H9 (cell line): Measurements from ENCODE around the gene PRKAR2A. TPM values are rescaled to one million over a fixed set of nuclear protein-coding genes. Genes with fewer than 3 reads are reported as not detected.

Experiments used
- DNase-seq: peaks from one replicate; pipeline ENCODE4 v3.0.0-alpha.2; 2017
- H2AFZ ChIP-seq: one replicate; pipeline ENCODE4 v1.6.1; 2013; ENCODE audit warnings: mild to moderate bottlenecking, low read length, control low read depth, moderate library complexity
- H2AK5ac ChIP-seq: 2 replicates; pipeline ENCODE4 v1.6.1; 2013; ENCODE audit warnings: low read length, control low read depth, mixed read lengths; ENCODE audit not compliant: insufficient read length
- H2BK120ac ChIP-seq: one replicate; pipeline ENCODE4 v1.6.1; 2013; ENCODE audit warnings: low read depth, mild to moderate bottlenecking, low read length, control low read depth, inconsistent platforms; ENCODE audit not compliant: poor library complexity, severe bottlenecking
- H2BK12ac ChIP-seq: 2 replicates; pipeline ENCODE4 v1.6.1; 2013; ENCODE audit warnings: low read length, control low read depth, mixed read lengths, low read depth; ENCODE audit not compliant: insufficient read length
- H2BK15ac ChIP-seq: 2 replicates; pipeline ENCODE4 v1.6.1; 2013; ENCODE audit warnings: low read depth, low read length, control low read depth
- H2BK20ac ChIP-seq: one replicate; pipeline ENCODE4 v1.6.1; 2013; ENCODE audit warnings: low read depth, mild to moderate bottlenecking, low read length, control low read depth, inconsistent platforms; ENCODE audit not compliant: poor library complexity, severe bottlenecking
- H2BK5ac ChIP-seq: 2 replicates; pipeline ENCODE4 v1.6.1; 2013; ENCODE audit warnings: low read length, control low read depth, mixed read lengths; ENCODE audit not compliant: insufficient read length
- H3K14ac ChIP-seq: 2 replicates; pipeline ENCODE4 v1.6.1; 2013; ENCODE audit warnings: low read length, control low read depth; ENCODE audit not compliant: insufficient read depth
- H3K18ac ChIP-seq: 2 replicates; pipeline ENCODE4 v1.6.1; 2013; ENCODE audit warnings: low read depth, mild to moderate bottlenecking, mixed read lengths, low read length, control low read depth; ENCODE audit not compliant: insufficient read length
- H3K23ac ChIP-seq: 2 replicates; pipeline ENCODE4 v1.6.1; 2013; ENCODE audit warnings: low read length, control low read depth, mixed read lengths, low read depth; ENCODE audit not compliant: insufficient read length
- H3K23me2 ChIP-seq: 2 replicates; pipeline ENCODE4 v1.6.1; 2013; ENCODE audit warnings: low read depth, mild to moderate bottlenecking, mixed read lengths, low read length, control low read depth; ENCODE audit not compliant: insufficient read length, poor library complexity, severe bottlenecking
- H3K27ac ChIP-seq: 2 replicates; pipeline ENCODE4 v1.5.1; 2013; ENCODE audit warnings: low read length, control low read depth, mixed read lengths, low read depth; ENCODE audit not compliant: insufficient read length
- H3K27me3 ChIP-seq: 2 replicates; pipeline ENCODE4 v1.6.1; 2013; ENCODE audit warnings: low read length, control low read depth, inconsistent platforms; ENCODE audit not compliant: insufficient read depth
- H3K4ac ChIP-seq: 2 replicates; pipeline ENCODE4 v1.6.1; 2013; ENCODE audit warnings: low read depth, mild to moderate bottlenecking, control low read depth, inconsistent platforms, low read length, moderate library complexity
- H3K4me1 ChIP-seq: 2 replicates; pipeline ENCODE4 v1.6.1; 2013; ENCODE audit warnings: low read length, control low read depth, inconsistent platforms; ENCODE audit not compliant: insufficient read depth
- H3K4me2 ChIP-seq: 2 replicates; pipeline ENCODE4 v1.6.1; 2013; ENCODE audit warnings: low read length, control low read depth, mixed read lengths; ENCODE audit not compliant: insufficient read length, insufficient read depth
- H3K56ac ChIP-seq: 2 replicates; pipeline ENCODE4 v1.6.1; 2013; ENCODE audit warnings: low read depth, mild to moderate bottlenecking, mixed read lengths, low read length, control low read depth; ENCODE audit not compliant: insufficient read length
- H3K79me1 ChIP-seq: 2 replicates; pipeline ENCODE4 v1.6.1; 2013; ENCODE audit warnings: low read depth, mild to moderate bottlenecking, moderate library complexity, low read length, control low read depth, inconsistent platforms; ENCODE audit not compliant: insufficient read depth, poor library complexity, severe bottlenecking
- H3K79me2 ChIP-seq: 2 replicates; pipeline ENCODE4 v1.6.1; 2013; ENCODE audit warnings: low read length, control low read depth, inconsistent platforms; ENCODE audit not compliant: insufficient read depth
- H3K9ac ChIP-seq: 2 replicates; pipeline ENCODE4 v1.6.1; 2013; ENCODE audit warnings: low read length, control low read depth, mixed read lengths; ENCODE audit not compliant: insufficient read length; ENCODE audit errors: extremely low read depth
- H3K9me3 ChIP-seq: one replicate; pipeline ENCODE4 v1.6.1; 2013; ENCODE audit warnings: low read depth, low read length, inconsistent platforms; ENCODE audit not compliant: control insufficient read depth
- H3T11ph ChIP-seq: one replicate; pipeline ENCODE4 v1.6.1; 2013; ENCODE audit warnings: mild to moderate bottlenecking, low read length, control low read depth, inconsistent platforms
- H4K20me1 ChIP-seq: one replicate; pipeline ENCODE4 v1.6.1; 2013; ENCODE audit not compliant: control insufficient read depth, insufficient read length, insufficient read depth
- H4K5ac ChIP-seq: 2 replicates; pipeline ENCODE4 v1.6.1; 2013; ENCODE audit warnings: low read depth, mild to moderate bottlenecking, mixed read lengths, low read length, control low read depth; ENCODE audit not compliant: insufficient read length
- H4K8ac ChIP-seq: replicated peaks from 2 replicates; pipeline ENCODE4 v1.6.1; 2013; ENCODE audit warnings: low read length, control low read depth, mixed read lengths, low read depth; ENCODE audit not compliant: insufficient read length
- H4K91ac ChIP-seq: 2 replicates; pipeline ENCODE4 v1.6.1; 2013; ENCODE audit warnings: low read depth, mild to moderate bottlenecking, moderate library complexity, mixed read lengths, low read length, control low read depth; ENCODE audit not compliant: insufficient read length
- H3K27ac Mint-ChIP-seq, 3 experiments: 2 replicates in 2 of 3; 3 replicates in 1 of 3; pipeline ENCODE4 v1.8.0; 2020 to 2021; ENCODE audit warnings: mixed read lengths in 3 of 3, mild to moderate bottlenecking in 1 of 3, moderate library complexity in 1 of 3
- H3K27me3 Mint-ChIP-seq: 2 replicates; pipeline ENCODE4 v1.8.0; 2021; ENCODE audit warnings: low read depth, mild to moderate bottlenecking, moderate library complexity, mixed read lengths
- H3K36me3 Mint-ChIP-seq, 3 experiments: 2 replicates in 2 of 3; 3 replicates in 1 of 3; pipeline ENCODE4 v1.8.0; 2020 to 2021; ENCODE audit warnings: low read depth in 3 of 3, mixed read lengths in 3 of 3; ENCODE audit not compliant: insufficient read depth in 1 of 3
- H3K4me1 Mint-ChIP-seq, 2 experiments: 2 replicates each; pipeline ENCODE4 v1.8.0; 2020; ENCODE audit warnings: mixed read lengths in 2 of 2
- H3K4me3 Mint-ChIP-seq, 2 experiments: 2 replicates in 1 of 2; 3 replicates in 1 of 2; pipeline ENCODE4 v1.8.0; 2020 to 2021; ENCODE audit warnings: mild to moderate bottlenecking in 2 of 2, mixed read lengths in 2 of 2, moderate library complexity in 1 of 2
- H3K9me3 Mint-ChIP-seq, 2 experiments: 2 replicates in 1 of 2; 3 replicates in 1 of 2; pipeline ENCODE4 v1.8.0; 2020; ENCODE audit warnings: mild to moderate bottlenecking in 2 of 2, mixed read lengths in 2 of 2, moderate library complexity in 1 of 2
- CTCF ChIP-seq: fragments of 200-600 bp; sonication (generic); conservative IDR thresholded peaks from 3 replicates; pipeline ENCODE4 v1.8.0; 2021; ENCODE audit warnings: antibody characterized with exemption, mild to moderate bottlenecking
- WGBS: extraction: QIAGEN DNeasy Blood & Tissue Kit; methylation state at CpG from one replicate; pipeline ENCODE4 v1.1.7; 2013; ENCODE audit warnings: missing lambda C conversion rate, low lambda C conversion rate, mixed read lengths; ENCODE audit not compliant: insufficient read length; ENCODE audit errors: extremely low coverage; 5-methylcytosine and 5-hydroxymethylcytosine counted together
- total RNA-seq: library from RNA; stranded (reverse); gene quantifications from 2 replicates; pipeline ENCODE4 v1.2.1, GENCODE V29; 2021

Gene PRKAR2A
- total RNA-seq, 1 experiment from 2014 or later: 39.1 TPM

- Histone ChIP-seq H2BK15ac (no peak overlapping the region), H3K79me2 (peaks cover 58% of the 10 kb centered on the region; the same call in 1 of the 2 replicates), H2BK12ac (no peak overlapping the region), H3K9me3 (no peaks in the 10 kb centered on the region), H3K4me1 (no peaks in the 10 kb centered on the region; the same call in 1 of the 2 replicates), H4K20me1 (no peaks in the 10 kb centered on the region), H3K27me3 (no peaks in the 10 kb centered on the region), H3K4me2 (peak overlapping the region; percentile 53), H3K56ac (no peak overlapping the region), H3K23ac (no peak overlapping the region), H4K91ac (no peak overlapping the region), H3K14ac (no peak overlapping the region), H3T11ph (no peak overlapping the region), H3K9ac (no peak overlapping the region), H4K5ac (no peak overlapping the region), H4K8ac (no peak overlapping the region), H2AK5ac (no peak overlapping the region), H3K27ac (peak overlapping the region; percentile 2), H2BK120ac (no peak overlapping the region), H3K23me2 (no peaks in the 10 kb centered on the region), H2BK20ac (no peak overlapping the region), H2BK5ac (no peak overlapping the region), H3K4ac (no peak overlapping the region), H3K18ac (no peak overlapping the region), H2AFZ (no peak overlapping the region), H3K79me1 (peaks cover 5% of the 10 kb centered on the region)
- H3K36me3 Mint-ChIP-seq: peaks cover 36 to 62% (median 53%) of the 10 kb centered on the region in 3 experiments; a peak in 6 of 7 replicates
- no peaks in the 10 kb centered on the region for H3K27me3 Mint-ChIP-seq
- peak overlapping the region in 1 of 2 experiments; percentile 0; a peak in 1 of 5 replicates for H3K4me3 Mint-ChIP-seq
- no peak for TF ChIP-seq CTCF
- peak overlapping the region; percentile 2 to 92 (median 42); a peak in 5 of 7 replicates for H3K27ac Mint-ChIP-seq
- H3K9me3 Mint-ChIP-seq: no peaks in the 10 kb centered on the region
- DNase-seq: peak; percentile 45
- H3K4me1 Mint-ChIP-seq: peaks cover 21 to 34% of the 10 kb centered on the region in 2 experiments
- no CpG with 5 or more reads among the region's 6 CpGs for WGBS
Measured at GRCh38 chr3:48702320-48702920, 145.3 kb downstream of the PRKAR2A start.
